Measurements from ENCODE around the gene CELA2A. TPM values are rescaled to one million over a fixed set of nuclear protein-coding genes. Genes with fewer than 3 reads are reported as not detected.
"Not testable (repeated sequence)": the region's sequence is repeated elsewhere in the genome, so short reads cannot be mapped to it uniquely, and the experiment has no call there.

Gene CELA2A
- total RNA-seq, 4 donors from 2014 or later: not detected

DNA sequence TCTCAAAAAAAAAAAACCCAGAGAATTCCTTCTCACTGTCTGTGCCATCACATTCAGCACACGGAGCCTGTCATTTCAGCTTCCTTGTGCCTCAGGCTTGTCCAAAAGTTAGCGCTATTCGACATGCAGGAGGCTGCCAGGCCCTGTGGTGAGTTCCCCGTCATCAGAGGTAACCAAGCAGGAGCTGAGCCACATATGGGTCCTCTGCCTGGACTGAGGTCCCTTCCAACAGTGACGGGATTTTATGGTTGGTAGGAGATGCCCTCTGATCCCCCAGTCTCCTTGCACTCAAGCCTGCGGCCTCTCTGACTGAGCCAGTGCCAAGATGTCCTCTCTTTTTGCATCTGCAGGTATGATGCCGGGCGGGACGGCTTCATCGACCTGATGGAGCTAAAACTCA is 31.0 kb upstream of the CELA2A start:
- intact Hi-C loops (cut with DNase I): no loop called here
- TF ChIP-seq POLR2A (IDR thresholded peaks at IDR 0.05): no peak
- TF ChIP-seq, protein P1, sequence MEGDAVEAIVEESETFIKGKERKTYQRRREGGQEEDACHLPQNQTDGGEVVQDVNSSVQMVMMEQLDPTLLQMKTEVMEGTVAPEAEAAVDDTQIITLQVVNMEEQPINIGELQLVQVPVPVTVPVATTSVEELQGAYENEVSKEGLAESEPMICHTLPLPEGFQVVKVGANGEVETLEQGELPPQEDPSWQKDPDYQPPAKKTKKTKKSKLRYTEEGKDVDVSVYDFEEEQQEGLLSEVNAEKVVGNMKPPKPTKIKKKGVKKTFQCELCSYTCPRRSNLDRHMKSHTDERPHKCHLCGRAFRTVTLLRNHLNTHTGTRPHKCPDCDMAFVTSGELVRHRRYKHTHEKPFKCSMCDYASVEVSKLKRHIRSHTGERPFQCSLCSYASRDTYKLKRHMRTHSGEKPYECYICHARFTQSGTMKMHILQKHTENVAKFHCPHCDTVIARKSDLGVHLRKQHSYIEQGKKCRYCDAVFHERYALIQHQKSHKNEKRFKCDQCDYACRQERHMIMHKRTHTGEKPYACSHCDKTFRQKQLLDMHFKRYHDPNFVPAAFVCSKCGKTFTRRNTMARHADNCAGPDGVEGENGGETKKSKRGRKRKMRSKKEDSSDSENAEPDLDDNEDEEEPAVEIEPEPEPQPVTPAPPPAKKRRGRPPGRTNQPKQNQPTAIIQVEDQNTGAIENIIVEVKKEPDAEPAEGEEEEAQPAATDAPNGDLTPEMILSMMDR (IDR thresholded peaks at IDR 0.05): no peak
- Histone ChIP-seq H3K4me3 (no peak overlapping the region), H3K27me3 (no peaks in the 10 kb centered on the region), H3K4me1 (peaks cover 13 to 66% (median 21%) of the 10 kb centered on the region in 3 donors), H3K9me3 (no peaks in the 10 kb centered on the region), H3K36me3 (peaks cover 0 to 63% (median 6%) of the 10 kb centered on the region in 3 donors), H3K27ac (no peak overlapping the region)
- no peak for DNase-seq
- WGBS, 2 donors: 80 to 82% methylated on average over 1 to 7 of the region's 10 CpGs

DNA sequence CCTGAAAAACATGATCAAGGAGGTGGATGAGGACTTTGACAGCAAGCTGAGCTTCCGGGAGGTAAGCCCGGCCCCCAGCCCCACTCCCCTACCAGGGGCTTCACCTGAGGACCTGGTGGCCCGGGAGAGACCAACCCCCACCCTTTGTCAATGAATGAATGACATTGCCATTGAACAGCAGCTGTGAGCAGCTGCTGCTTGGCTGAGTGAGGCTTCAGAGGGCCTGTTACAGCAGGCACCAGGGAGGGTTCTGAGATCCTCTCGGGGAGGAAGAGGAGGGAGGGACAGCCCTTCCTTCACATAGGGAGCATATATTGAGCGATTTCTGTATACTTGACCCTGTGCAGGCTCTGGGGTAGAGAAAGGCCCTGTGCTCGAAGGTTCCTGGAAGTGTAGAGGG is 30.6 kb upstream of the CELA2A start:
- Histone ChIP-seq H3K27me3 (no peaks in the 10 kb centered on the region), H3K36me3 (peaks cover 0 to 67% (median 6%) of the 10 kb centered on the region in 3 donors), H3K9me3 (no peaks in the 10 kb centered on the region), H3K4me3 (no peak overlapping the region), H3K27ac (peak overlapping the region in 3 of 4 donors; percentile 27 to 49 (median 28)), H3K4me1 (peaks cover 13 to 62% (median 21%) of the 10 kb centered on the region in 3 donors)
- intact Hi-C loops (cut with DNase I): no loop called here
- 41 to 45% methylated on average over 3 of the region's 6 CpGs for WGBS, 2 donors
- TF ChIP-seq, protein P1 (IDR thresholded peaks at IDR 0.05): no peak
- no peak for TF ChIP-seq POLR2A (IDR thresholded peaks at IDR 0.05)
- no peak for DNase-seq

DNA sequence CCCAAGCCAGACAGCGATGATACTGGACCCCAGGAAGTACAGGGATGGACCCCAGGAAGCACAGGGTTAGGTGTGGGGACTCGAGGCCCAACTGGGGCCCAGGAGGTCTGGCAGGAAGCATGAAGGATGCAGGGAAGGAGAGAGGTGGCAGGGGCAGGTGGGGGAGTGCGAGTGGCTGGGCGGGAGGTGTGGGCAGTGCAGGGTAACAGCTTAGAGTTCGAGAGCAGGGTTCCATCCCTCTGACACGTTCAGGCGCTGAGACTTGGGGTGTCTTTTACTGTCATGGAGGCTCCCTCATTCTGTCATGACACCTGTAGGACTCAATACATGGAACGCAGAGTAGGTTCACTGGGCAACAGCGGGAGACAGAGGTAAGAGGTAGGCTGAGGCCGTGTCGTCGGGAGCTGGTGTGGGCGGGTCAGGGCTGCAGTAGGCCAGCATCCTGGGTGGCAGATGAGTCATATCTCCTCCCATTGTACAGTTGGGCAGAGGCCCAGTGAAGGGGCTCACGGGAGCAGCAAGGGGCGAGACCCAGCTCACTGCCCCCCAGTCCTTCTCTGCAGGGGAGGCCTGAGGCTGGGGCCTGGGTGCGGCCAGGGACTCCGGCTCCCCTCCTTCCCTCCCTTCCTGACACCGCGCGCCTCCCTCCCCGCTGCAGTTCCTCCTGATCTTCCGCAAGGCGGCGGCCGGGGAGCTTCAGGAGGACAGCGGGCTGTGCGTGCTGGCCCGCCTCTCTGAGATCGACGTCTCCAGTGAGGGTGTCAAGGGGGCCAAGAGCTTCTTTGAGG is 29.8 kb upstream of the CELA2A start:
- H3K4me3 ChIP-seq: peak overlapping the region in 1 of 4 donors; percentile 23
- TF ChIP-seq, protein P1 (IDR thresholded peaks at IDR 0.05): peak in 4 of 6 experiments; percentile 25 to 46 (median 30)
- no peak for TF ChIP-seq POLR2A (IDR thresholded peaks at IDR 0.05)
- intact Hi-C loops (cut with DNase I): no loop called here
- peaks cover 13 to 55% (median 14%) of the 10 kb centered on the region in 3 donors for H3K4me1 ChIP-seq
- no peak for DNase-seq
- peak overlapping the region in 3 of 4 donors; percentile 14 to 49 (median 27) for H3K27ac ChIP-seq
- H3K9me3 ChIP-seq: no peaks in the 10 kb centered on the region
- no peaks in the 10 kb centered on the region for H3K27me3 ChIP-seq
- WGBS, 2 donors: 57 to 80% methylated on average over 7 to 16 of the region's 30 CpGs
- H3K36me3 ChIP-seq: peaks cover 0 to 68% (median 6%) of the 10 kb centered on the region in 3 donors

DNA sequence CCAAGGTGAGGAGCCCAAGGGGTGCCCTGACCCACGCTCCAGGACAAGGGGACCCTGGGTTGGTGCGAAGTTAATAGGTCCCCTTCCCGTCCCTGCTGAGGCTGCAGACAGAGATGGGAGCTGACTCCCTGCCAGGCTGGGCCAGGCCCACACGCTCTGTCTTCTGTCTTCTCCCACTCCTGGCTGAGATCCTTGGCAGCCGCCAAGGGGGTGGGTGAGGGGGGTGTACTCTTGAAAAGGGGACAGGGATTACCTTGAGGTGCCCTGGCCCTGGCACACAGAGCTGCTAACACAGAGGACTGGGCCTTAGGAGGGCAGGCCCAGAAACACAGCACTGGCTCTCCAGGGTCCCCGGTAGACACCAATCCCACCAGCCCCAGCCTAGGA is 29.3 kb upstream of the CELA2A start:
- no CpG with 5 or more reads among the region's 6 CpGs for WGBS, 2 donors
- H3K27me3 ChIP-seq: no peaks in the 10 kb centered on the region
- peak overlapping the region in 2 of 4 donors; percentile 14 to 49 for H3K27ac ChIP-seq
- peaks cover 0 to 67% (median 6%) of the 10 kb centered on the region in 3 donors for H3K36me3 ChIP-seq
- H3K4me1 ChIP-seq: peaks cover 13 to 53% (median 14%) of the 10 kb centered on the region in 3 donors
- peak overlapping the region in 1 of 4 donors; percentile 23 for H3K4me3 ChIP-seq
- H3K9me3 ChIP-seq: no peaks in the 10 kb centered on the region
- intact Hi-C loops (cut with DNase I): no loop called here
- no peak for DNase-seq
- TF ChIP-seq, protein P1 (IDR thresholded peaks at IDR 0.05): no peak
- no peak for TF ChIP-seq POLR2A (IDR thresholded peaks at IDR 0.05)

DNA sequence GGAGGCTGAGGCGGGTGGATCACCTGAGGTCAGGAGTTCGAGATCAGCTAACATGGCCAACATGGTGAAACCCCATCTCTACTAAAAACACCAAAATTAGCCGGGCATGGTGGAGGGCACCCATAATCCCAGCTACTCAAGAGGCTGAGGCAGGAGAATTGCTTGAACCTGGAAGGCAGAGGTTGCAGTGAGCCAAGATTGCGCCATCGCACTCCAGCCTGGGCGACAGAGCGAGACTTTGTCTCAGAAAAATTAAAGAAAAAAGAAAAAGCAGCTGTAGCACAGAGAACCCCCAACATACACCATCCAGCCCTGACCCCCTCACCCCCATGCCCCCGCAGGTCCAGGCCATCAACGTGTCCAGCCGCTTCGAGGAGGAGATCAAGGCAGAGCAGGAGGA is 28.3 kb upstream of the CELA2A start:
- intact Hi-C loops (cut with DNase I); H3K9me3 ChIP-seq; H3K27ac ChIP-seq; H3K4me3 ChIP-seq; H3K27me3 ChIP-seq; DNase-seq: not testable (repeated sequence)
- Histone ChIP-seq H3K36me3 (peaks cover 0 to 58% (median 6%) of the 10 kb centered on the region in 3 donors), H3K4me1 (peaks cover 13 to 53% (median 14%) of the 10 kb centered on the region in 3 donors)
- WGBS, 2 donors: 82 to 86% methylated on average over 8 to 10 of the region's 11 CpGs

Measured in esophagus squamous epithelium (tissue), 5 donors.